Measurements from ENCODE around the gene RUSC2. TPM values are rescaled to one million over a fixed set of nuclear protein-coding genes. Genes with fewer than 3 reads are reported as not detected.

The RUSC2 gene
- total and polyA plus RNA-seq, 10 of the 15 experiments (the other 5 are each of a cell fraction or from before 2014, with no cell fraction given), result not detected

DNA sequence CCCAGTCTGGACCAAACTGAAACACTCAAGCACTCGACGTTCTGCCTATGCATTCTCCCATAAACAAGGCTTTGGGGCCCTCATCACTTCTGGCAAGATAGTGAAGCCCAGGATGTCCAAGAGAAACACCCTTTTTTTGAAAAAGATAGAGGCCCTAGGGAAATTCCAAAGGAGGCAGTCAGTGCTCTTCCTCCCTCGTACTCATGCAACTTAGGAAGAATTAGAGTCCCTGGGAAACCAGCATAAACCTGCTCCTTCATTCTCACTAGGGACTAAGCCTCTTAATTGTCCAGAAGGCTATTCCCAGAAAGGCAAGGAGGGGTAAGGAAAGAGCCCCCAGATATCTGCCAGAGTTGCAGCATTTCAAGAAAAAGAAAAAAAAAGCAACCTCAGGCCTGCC, 7.8 kb upstream of the RUSC2 start (continued):
- TF ChIP-seq, protein P1, sequence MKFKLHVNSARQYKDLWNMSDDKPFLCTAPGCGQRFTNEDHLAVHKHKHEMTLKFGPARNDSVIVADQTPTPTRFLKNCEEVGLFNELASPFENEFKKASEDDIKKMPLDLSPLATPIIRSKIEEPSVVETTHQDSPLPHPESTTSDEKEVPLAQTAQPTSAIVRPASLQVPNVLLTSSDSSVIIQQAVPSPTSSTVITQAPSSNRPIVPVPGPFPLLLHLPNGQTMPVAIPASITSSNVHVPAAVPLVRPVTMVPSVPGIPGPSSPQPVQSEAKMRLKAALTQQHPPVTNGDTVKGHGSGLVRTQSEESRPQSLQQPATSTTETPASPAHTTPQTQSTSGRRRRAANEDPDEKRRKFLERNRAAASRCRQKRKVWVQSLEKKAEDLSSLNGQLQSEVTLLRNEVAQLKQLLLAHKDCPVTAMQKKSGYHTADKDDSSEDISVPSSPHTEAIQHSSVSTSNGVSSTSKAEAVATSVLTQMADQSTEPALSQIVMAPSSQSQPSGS (IDR thresholded peaks at IDR 0.05; ENCODE audit: low read length), result no peak
- TF ChIP-seq SUZ12 (IDR thresholded peaks at IDR 0.05; ENCODE audit: unreplicated experiment) (no peak), EED (IDR thresholded peaks at IDR 0.05; ENCODE audit: low read depth) (no peak), ZNF622 (IDR thresholded peaks at IDR 0.05) (no peak), POLR2AphosphoS2 (IDR thresholded peaks at IDR 0.05; ENCODE audit: low read depth, low read length) (no peak), BRCA1 (IDR thresholded peaks at IDR 0.05; ENCODE audit: low read depth, low read length) (no peak)

GRCh38 chr9:35484406-35484805, 5.5 kb upstream of the RUSC2 start:
- POLR2A ChIA-PET, result no interaction called here
- CTCF ChIA-PET, result no interaction called here
- TF ChIP-seq ZNF24 (IDR thresholded peaks at IDR 0.05), result no peak
- TF ChIP-seq ELK1 (IDR thresholded peaks at IDR 0.05; ENCODE audit: low read depth, low read length), result no peak
- no peak for TF ChIP-seq POLR2AphosphoS5 (IDR thresholded peaks at IDR 0.05; ENCODE audit: low read length)
- no peak for TF ChIP-seq SP1 (IDR thresholded peaks at IDR 0.05; ENCODE audit: low read depth, low read length)
- TF ChIP-seq SREBF2 (IDR thresholded peaks at IDR 0.05; ENCODE audit: low read length), result no peak
- TF ChIP-seq, protein P2, sequence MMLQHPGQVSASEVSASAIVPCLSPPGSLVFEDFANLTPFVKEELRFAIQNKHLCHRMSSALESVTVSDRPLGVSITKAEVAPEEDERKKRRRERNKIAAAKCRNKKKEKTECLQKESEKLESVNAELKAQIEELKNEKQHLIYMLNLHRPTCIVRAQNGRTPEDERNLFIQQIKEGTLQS (IDR thresholded peaks at IDR 0.05; ENCODE audit: borderline replicate concordance, extremely low read depth, low read depth, low read length), result no peak
- no peak overlapping the region for H3K4me2 ChIP-seq (ENCODE audit: control insufficient read depth, insufficient read depth)
- in situ Hi-C loops (cut with MboI) (no loop called here), intact Hi-C loops (cut with micrococcal nuclease; ENCODE audit: unreplicated experiment) (no loop called here)
- RAD21 ChIA-PET (ENCODE audit: unreplicated experiment), result no interaction called here
- no peak for FAIRE-seq
- no TSS peak for BruUV-seq (replicated peaks)
- no peak overlapping the region for H3K27ac ChIP-seq (ENCODE audit: control insufficient read depth, insufficient read depth)
- H3K4me3 ChIP-seq, result no peak overlapping the region
- no peak overlapping the region for H3K9ac ChIP-seq (ENCODE audit: control insufficient read depth, insufficient read depth, low read length)
- H2AFZ ChIP-seq (ENCODE audit: control insufficient read depth, low read depth, low read length), result no peak overlapping the region
- peaks cover 0 to 2% of the 10 kb centered on the region in 2 experiments; a peak in 1 of 4 replicates for H3K27me3 ChIP-seq (replicated peaks in 1 of 2; ENCODE audit: control insufficient read depth in 2 of 2, insufficient read depth in 2 of 2, low read length in 1 of 2)
- H3K36me3 ChIP-seq (ENCODE audit: control insufficient read depth in 2 of 2, insufficient read depth in 2 of 2, low read length in 1 of 2), result no peaks in the 10 kb centered on the region
- H4K20me1 ChIP-seq (ENCODE audit: control insufficient read depth, insufficient read depth), result no peaks in the 10 kb centered on the region
- SMC1A ChIA-PET (ENCODE audit: uncharacterized antibody, unreplicated experiment), result no interaction called here
- H3K79me2 ChIP-seq (ENCODE audit: control insufficient read depth, insufficient read depth, low read length), result no peaks in the 10 kb centered on the region
- WGBS (ENCODE audit: insufficient coverage, insufficient replicate concordance, low lambda C conversion rate, missing lambda C conversion rate), result 28% methylated on average over 3 of the region's 3 CpGs
- H3K9me3 ChIP-seq (replicated peaks; ENCODE audit: control insufficient read depth, insufficient read depth, low read length), result no peaks in the 10 kb centered on the region
- ATAC-seq, result no peak
- H3K4me1 ChIP-seq (ENCODE audit: control insufficient read depth, insufficient read depth, low read length), result no peaks in the 10 kb centered on the region
- DNase-seq (ENCODE audit: low read depth, low spot score), result no peak
